LHCN-M2 (cell line): ENCODE results near the gene DAGLA. TPM values are rescaled to one million over a fixed set of nuclear protein-coding genes. Genes with fewer than 3 reads are reported as not detected.
A peak's percentile ranks its signal among the peaks of the same experiment; 100 is the strongest.

Experiments
- DNase-seq: peaks from one replicate; pipeline ENCODE4 v3.0.0-alpha.2; 2012; ENCODE audit warnings: low read depth
- total RNA-seq: library from RNA; depleted of rRNA; stranded (reverse); fragments of >200 nt; gene quantifications from 2 replicates; pipeline ENCODE4 v1.2.3, GENCODE V29; 2014

DAGLA gene
- total RNA-seq, 1 experiment from 2014 or later, result 4.0 TPM

GRCh38 chr11:61778357-61778886, 98.2 kb downstream of the DAGLA start:
- DNase-seq, result no peak

- no peak for DNase-seq
Observed at GRCh38 chr11:61778920-61779650, 98.9 kb downstream of the DAGLA start.

- DNase-seq, result no peak
Observed at GRCh38 chr11:61779666-61780525, 99.7 kb downstream of the DAGLA start.

- no peak for DNase-seq
Observed at GRCh38 chr11:61780581-61781162, 100.5 kb downstream of the DAGLA start.

GRCh38 chr11:61781585-61781984, 101.4 kb downstream of the DAGLA start:
- no peak for DNase-seq

- no peak for DNase-seq
Observed at GRCh38 chr11:61782299-61782698, 102.1 kb downstream of the DAGLA start.

GRCh38 chr11:61782841-61783240, 102.7 kb downstream of the DAGLA start:
- no peak for DNase-seq

GRCh38 chr11:61783717-61784505, 103.7 kb downstream of the DAGLA start:
- no peak for DNase-seq

GRCh38 chr11:61784506-61784805, 104.3 kb downstream of the DAGLA start:
- DNase-seq, result no peak

- no peak for DNase-seq
Observed at GRCh38 chr11:61785837-61786402, 105.7 kb downstream of the DAGLA start.

GRCh38 chr11:61787928-61788491, 107.8 kb downstream of the DAGLA start:
- peak; percentile 44 for DNase-seq

GRCh38 chr11:61791737-61792309, 111.6 kb downstream of the DAGLA start:
- DNase-seq, result peak; percentile 83

- peak; percentile 90 for DNase-seq
Observed at GRCh38 chr11:61792310-61793082, 112.3 kb downstream of the DAGLA start, which contains the start of the genes FEN1 and TMEM258. TSS of gene FEN1 (plus strand) at chr11:61792911. CDS start at chr11:61795362, 2,451 bp downstream. TSS of gene TMEM258 (minus strand) at chr11:61792599. CDS start at chr11:61792558, 41 bp downstream.

GRCh38 chr11:61793083-61793828, 113.1 kb downstream of the DAGLA start:
- no peak for DNase-seq

GRCh38 chr11:61793829-61794204, 113.6 kb downstream of the DAGLA start:
- no peak for DNase-seq

- DNase-seq, result no peak
Observed at GRCh38 chr11:61794579-61794978, 114.4 kb downstream of the DAGLA start.

- DNase-seq, result no peak
Observed at GRCh38 chr11:61795459-61795858, 115.3 kb downstream of the DAGLA start.

- DNase-seq, result no peak
Observed at GRCh38 chr11:61795876-61796526, 115.8 kb downstream of the DAGLA start.
